Ramos (cell line): ENCODE measurements around the gene AQP1.

ENCODE experiments used
- in situ Hi-C: fragments of 300-500 bp; cut with MboI; formaldehyde crosslinking; loops from one replicate; pipeline ENCODE4 v1.14.3; 2022; ENCODE audit warnings: low sequenced_read_pairs; ENCODE audit not compliant: unreplicated experiment

Gene AQP1

GRCh38 chr7:30931929-30932540 is 20.4 kb downstream of the AQP1 start:
- in situ Hi-C loops, result no loop called here

DNA sequence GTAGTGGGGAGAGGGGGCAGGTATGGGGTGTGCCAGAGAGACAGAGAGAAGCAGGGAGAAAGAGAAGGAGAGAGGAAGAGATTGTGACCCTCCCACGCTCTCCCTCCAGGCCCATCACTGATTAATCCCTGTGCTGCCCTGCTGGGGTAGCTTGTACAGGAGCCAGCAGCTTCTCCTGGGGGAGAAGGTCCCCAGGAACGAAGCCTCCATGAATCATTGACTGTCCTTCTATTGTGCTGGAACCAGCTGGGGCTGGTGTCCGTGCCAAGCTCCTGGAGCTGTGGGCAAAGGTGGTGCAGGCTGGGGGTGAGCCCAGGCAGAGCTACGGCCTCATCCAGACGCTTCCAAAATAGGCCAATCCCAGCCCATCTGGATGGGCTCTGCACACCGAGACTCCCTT is 20.9 kb downstream of the AQP1 start:
- in situ Hi-C loops, result no loop called here

DNA sequence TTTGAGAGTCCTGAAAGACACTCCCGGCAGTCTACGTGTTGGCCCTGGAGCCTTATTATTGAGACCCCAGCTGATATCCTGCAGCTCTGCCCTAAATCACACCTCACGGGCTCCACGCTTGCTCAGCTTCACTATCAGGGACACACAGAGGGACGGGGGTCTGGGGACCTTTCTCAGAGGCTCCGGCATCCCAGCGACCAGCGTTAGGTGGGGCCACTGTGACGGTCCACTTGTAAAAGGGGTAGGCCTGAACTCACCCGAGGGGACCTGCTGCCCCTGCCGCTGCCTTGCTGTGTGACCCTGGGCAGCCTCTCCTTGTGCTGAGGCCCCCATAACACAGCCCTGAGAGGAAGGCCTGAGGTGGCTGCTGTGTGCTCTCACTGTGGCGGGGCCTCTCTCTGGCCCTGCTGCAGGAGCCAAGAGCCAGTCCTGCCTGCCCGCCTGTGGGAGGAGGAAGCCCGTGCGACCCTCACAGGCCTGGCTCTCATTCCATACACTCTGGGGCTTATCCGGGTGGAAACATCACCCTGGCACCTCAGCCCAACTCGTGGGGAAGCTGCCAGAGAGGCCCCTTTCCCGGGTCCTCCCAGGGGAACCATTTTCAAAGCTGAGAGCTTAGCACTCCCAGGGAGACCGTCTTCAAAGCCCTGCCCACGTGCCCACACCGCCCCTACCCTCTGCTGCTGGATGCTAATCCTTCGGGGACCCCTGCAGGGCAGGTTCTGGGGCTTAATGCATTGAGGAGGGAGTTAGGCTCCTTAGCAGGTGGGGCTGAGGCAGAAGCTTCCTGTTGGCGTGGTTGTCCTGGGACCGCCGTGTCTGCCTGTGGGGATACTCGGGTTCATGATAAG is 21.7 kb downstream of the AQP1 start:
- in situ Hi-C loops, result no loop called here

DNA sequence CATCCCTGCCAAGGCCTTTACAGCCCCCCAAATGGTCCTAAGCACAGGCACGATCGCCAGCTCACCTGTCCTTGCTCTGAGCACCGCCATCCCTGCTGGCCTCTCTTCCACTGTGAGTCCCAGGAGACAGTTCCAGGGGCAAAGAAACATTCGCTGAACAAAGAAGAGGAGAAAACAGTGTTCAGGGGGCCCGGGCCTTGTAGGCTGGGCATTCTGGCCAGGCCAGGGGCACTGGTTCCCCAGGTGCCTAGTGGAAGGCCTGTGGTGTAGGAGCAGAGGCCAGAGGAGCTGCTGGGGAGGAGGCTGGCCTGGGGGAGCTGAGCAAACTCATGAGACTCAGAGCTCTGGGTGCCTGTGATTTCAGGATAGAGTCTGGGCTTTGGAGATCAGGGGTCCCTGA is 22.6 kb downstream of the AQP1 start:
- in situ Hi-C loops, result no loop called here

DNA sequence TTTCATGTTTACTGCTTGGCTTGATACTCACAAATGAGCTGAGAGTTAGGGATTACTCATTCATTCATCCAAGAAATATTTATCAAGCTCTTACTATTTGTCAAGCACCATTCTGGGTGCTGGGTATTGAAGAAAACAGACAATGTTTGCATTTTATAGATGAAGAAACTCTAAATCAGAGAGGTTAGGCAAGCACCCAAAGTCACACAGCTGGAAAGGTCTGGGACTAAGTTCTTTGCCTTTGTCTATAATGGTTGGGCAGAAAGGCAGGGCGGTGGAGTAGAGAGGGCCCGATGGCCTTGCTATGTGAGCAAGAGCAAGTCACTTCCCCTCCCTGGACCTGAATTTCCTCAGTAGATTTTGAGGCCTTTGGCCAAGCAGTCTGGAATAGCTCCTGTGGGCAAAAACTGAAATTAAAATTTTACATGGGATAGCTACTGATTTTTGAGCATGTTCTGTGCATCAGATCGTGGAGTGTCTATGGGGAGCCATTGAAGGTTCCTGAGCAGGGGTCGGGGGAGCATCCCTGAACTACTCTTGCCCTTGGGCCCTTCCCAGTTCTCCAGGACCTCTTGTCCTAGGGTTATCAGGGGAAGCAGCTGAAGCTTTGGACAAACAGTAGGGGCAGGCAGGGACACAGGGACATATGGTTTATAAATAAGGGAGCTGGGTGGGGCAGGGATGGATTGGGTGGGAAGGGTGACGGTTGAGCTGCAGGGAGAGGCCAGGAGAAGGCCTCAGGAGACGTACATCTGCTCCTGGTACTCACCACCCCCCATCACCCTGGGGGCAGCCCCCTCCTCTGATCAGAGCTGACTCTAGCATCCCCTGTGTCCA is 23.3 kb downstream of the AQP1 start:
- in situ Hi-C loops, result no loop called here

DNA sequence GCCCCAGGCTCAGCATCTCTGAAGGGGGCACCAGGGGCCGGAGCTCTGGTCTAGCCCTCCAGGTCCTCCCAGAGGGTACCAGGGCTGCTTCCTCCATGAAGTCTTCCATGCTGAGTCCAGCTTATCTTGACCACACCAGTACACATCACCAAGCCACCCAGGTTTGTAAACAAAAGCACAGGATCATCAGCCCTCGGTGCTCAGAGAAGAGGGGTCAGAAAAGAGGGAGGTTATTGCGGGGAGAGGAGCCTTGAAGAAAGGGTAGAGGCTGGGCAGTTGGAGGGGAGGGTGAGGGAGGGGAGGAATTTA is 23.9 kb downstream of the AQP1 start:
- in situ Hi-C loops, result no loop called here

GRCh38 chr7:30936650-30937245 is 25.1 kb downstream of the AQP1 start:
- in situ Hi-C loops, result no loop called here

- in situ Hi-C loops, result no loop called here
Observed at GRCh38 chr7:30937416-30937815, 25.8 kb downstream of the AQP1 start.

DNA sequence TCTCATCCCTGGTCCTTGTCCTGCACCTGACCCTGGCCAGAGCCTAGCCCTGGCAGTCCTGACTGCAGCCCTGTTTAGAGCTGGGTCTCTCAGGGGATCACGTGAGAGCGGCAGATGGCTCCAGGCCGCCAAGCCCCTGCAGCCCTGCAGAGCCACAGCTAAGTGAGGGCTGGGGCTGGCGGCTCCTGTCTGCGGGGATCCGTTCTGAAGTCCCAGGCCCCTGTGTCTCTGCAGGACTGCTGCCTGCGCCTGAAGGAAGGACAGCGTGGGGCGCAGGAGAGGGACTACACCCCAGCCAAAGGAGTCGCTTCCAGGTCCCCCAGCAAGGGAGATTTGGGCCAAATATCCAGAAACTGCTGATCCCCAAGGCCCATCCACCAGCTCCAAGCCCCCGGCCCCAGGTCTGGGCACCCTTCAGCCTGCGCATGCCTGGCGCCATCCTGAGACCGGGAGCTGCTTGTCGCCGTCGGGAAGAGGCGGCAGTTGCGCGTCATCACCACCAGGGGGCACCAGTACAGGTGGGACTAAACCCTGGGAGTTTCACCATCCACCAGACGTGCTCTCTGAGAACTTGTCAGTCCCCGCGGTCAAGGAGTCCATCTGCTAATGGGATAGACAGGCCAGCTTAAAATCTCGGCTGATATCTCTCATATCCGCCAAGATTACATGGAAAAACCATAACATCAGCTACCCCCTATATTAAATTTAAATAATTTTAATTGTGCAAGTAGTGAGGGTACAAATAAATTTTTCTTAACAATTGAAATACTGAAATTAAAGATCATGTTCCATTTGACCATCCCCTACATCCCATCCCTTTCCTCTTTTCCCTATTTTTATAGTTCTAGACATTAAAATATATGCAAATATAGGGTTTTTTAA is 27.0 kb downstream of the AQP1 start:
- in situ Hi-C loops, result no loop called here

GRCh38 chr7:30941582-30942323 is 30.1 kb downstream of the AQP1 start:
- in situ Hi-C loops, result no loop called here

DNA sequence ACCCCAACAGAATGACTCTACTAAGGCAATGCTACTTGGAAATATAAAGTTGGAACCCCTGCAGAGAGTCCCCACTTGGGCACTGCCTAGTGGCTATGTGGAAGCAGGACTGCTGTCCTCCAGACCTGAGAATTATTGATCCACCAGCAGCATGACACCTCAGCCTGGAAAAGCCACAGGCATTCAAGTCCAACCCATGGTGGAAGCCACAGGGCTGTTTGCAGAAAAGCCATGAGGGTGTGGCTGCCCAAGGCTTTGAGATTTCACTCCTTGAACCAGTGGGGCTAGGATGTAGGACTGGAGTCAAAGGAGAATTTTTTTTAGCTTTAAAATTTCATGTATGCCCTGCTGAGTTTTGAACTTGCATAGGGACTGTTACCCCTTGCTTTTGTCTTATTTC is 38.5 kb downstream of the AQP1 start:
- in situ Hi-C loops, result no loop called here

GRCh38 chr7:30954914-30955313 is 43.3 kb downstream of the AQP1 start:
- in situ Hi-C loops, result no loop called here

DNA sequence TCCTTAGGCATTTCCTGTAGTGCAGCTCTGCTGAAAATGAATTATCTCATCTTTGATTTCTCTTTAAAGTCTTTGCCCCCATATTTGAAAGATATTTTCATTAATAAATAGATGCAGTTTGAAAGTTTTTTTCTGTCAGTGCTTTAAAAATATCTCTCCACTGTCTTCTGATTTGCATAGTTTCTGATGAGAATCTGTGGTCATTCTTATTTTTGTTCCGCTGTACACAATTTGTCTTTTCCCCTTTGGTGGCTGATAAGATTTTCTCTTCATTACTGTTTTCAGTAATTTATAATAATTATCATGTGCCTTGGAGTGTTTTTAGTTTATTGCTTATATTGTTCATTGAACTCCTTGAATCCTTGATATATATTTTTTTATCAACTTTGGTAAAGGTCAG is 45.1 kb downstream of the AQP1 start:
- in situ Hi-C loops, result no loop called here

DNA sequence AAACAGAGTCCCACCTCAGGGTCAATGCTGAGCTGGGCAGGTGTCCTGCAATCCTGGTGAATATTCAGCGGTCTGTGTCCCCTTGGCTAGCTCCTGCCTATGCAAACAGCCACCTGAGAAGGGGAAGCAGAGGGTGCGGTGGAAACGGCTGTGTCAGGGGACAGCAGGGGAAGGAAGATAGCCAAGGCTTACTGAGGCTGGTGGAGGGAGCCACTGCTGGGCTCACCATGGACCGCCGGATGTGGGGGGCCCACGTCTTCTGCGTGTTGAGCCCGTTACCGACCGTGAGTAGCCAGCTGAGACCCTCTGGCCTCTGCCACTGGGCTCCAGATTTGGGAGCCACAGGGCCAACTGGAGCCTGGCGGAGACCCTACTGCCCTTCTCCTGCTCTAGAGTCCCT is 52.2 kb downstream of the AQP1 start, which contains the start of gene GHRHR:
TSS of gene GHRHR (plus strand) at position 112 of the 400 bp plus-strand sequence. CDS start at position 228, 116 bp downstream.
- in situ Hi-C loops, result no loop called here

DNA sequence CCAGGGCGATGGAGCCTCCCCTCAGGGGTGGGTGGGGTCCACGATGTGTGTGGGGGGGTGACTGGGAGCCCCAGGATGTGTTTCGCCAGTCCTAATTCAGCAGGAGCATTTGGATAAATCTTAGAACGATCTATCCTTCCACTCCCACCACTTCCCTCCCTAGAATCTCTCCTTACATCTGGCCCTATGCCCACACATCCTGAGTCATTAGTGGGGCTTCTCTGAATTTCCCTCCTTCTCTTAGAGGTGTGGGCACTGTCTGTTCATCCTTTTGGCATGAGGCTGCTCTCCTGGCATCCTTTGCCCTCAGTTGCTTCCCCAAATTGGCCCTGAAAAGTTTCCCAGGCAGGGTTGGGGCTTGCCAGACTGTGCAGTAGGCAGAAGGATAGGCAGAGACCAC is 53.7 kb downstream of the AQP1 start:
- in situ Hi-C loops, result no loop called here

- in situ Hi-C loops, result no loop called here
Observed at GRCh38 chr7:30965883-30966282, 54.2 kb downstream of the AQP1 start.

GRCh38 chr7:30968294-30968693 is 56.6 kb downstream of the AQP1 start:
- in situ Hi-C loops, result no loop called here

GRCh38 chr7:30968747-30969603 is 57.3 kb downstream of the AQP1 start:
- in situ Hi-C loops, result no loop called here
